Activated T-cell treated with anti-CD3 and anti-CD28 coated beads for 4 hours (primary cell): Measurements from ENCODE around the gene S100A7A.
"Not testable (repeated sequence)": the region's sequence is repeated elsewhere in the genome, so short reads cannot be mapped to it uniquely, and the experiment has no call there.

Source experiments
- DNase-seq: peaks from one replicate; pipeline ENCODE4 v3.0.0-alpha.2; 2020

Gene S100A7A

DNA sequence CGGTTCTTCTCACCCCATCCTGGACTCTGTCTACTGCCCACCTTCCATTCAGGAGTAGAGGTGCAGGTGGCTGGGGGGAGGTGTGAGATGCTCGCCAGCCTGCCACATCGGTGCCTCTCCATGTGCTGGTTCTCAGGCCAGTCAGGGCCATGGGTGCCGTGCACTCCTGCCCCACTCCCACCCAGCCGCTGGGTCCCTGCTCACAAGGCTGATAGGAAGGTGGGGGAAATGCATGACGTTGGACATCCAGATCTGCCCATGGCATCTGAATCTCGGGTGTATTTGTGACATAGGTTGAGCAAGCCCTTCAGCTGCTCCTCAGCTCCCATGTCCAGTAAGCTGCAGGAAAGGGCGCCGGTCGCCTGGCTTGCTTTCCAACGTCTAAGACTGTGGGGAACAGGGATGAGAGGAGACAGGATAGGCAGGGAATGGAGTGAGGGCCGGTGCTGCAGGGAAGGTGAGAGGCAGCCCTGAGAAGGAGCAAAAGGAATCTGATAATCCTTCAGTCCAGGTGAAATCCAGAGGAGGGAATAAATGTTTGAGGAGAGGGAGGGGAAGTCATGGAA, 11.8 kb downstream of the S100A7A start:
- no peak for DNase-seq

DNA sequence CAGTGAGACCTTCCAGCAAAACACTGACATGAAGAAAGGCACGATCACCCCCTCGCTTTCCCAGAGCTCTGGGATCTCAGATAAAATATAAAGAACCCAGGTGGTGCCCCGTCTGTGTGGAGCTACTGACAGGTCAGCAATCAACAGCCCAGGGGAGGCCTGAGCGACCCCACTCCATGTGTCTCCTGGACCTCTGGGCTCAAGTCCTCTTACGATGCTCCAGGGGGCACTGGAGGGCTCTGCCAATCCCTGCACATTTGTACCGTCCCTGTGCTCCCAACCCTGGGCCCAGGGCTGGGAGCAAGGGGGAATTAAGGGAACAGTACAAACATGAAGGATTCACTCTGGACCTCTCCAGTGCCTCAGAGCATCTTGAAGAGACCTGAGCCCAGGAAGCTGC, 12.5 kb downstream of the S100A7A start:
- no peak for DNase-seq

DNA sequence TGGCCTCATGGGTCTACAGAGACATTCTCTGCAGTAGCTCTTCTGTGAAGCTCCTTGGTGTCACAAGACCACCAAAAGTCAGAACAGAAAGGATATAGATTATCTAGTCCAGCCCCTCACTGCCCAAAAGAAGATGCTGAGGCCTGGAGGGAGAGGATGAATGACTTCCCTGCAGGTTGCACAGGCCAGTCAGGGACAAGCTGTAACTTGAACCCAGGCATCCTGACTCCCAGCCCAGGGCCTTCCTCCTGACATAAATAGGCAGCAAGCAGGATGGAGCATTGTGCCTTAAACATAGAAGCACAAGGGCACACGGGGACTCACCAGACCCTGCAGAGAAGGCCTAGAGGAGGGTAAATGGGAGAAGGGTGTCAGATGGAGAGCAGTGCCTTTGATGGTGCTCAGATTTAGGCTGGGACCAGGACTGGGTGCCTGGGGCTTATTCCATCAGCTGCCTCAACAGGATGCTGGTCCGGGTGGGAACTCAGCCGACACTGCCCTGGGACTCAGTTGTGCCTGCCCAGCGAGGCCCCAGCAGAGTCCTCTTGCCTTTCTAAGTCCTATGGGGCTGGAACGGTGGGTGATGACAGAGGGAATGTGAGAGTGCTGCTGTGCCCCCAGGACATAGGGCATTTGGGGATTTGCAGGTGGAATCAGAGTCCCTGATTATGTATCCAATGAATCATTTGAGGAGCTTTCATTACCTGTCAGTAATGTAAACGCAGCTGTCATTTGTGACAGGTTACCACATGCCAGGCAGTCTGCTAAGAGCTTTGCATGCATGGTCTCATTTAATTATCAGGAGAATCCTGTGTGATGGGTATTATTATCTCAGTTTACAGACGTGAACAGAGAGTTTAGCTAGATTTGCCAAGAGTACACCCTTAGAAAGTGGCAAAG, 13.2 kb downstream of the S100A7A start:
- no peak for DNase-seq

DNA sequence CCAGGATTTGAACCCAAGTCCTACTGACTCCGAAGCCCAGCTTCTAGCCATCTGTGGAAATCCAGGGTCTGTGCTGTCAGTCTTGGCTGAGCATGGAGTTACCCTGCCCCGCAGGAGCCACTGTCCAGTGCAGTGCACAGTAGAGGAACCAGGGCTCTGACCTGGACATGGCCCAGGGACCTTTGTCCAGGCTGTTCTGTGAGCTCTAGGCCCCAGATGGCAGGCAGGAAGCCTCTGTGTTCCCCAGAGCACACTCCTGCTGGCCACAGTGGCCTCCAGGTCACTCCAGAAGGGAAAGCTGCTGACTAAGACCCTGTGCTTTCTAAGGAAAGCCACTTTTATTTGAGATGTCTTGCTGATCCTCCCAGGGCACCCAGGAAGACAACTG, 13.8 kb downstream of the S100A7A start:
- DNase-seq, result no peak

DNA sequence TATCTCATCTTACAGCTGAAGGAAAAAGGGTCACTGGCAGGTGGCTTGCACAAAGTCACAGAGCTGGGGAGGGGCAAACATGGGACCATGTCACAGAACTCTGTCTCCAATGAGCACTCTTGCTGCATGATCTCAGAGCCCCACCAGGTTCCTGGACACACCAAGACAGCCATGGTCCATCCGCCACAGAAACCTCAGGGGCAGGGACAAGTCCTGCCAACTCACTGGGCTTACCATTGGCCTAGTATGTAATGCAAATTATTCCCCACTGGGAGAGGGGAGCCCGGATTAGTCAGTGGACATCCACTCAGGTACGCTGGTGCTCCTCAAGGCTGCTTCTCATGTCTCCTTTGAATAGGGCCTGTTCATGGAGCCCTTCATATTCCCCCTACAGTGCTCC, 14.2 kb downstream of the S100A7A start:
- no peak for DNase-seq

DNA sequence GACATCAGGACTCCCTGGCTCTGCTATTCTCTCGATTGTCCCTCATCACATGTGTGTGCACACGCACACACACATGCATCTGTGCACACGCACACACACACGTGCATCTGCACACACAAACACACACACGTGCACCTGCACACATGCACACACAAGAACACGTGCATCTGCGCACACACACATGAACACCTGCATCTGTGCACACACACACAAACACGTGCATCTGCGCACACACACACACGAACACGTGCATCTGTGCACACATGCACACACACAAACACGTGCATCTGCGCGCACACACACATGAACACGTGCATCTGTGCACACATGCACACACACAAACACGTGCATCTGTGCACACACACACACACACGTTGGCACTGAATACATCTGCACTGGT, 14.7 kb downstream of the S100A7A start:
- DNase-seq, result no peak

DNA sequence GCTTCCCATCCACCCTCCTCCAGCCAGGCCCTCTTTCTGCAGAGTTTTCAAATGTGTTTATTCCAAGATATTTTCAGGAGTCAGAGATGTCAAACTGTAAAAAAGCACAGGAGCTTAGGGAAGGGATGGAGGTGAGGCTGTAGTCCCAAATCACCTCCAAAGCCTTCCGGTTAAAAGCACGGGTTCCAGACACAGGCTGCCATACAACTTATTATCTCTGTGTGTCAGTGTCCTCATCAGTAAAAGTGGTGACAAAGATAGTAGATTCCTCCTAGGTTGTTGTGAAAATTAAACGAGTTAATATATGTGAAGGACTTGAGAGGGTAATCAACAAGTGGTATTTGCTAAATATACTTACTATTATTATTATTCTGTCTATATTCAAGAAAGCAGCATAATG, 15.1 kb downstream of the S100A7A start:
- DNase-seq, result no peak

DNA sequence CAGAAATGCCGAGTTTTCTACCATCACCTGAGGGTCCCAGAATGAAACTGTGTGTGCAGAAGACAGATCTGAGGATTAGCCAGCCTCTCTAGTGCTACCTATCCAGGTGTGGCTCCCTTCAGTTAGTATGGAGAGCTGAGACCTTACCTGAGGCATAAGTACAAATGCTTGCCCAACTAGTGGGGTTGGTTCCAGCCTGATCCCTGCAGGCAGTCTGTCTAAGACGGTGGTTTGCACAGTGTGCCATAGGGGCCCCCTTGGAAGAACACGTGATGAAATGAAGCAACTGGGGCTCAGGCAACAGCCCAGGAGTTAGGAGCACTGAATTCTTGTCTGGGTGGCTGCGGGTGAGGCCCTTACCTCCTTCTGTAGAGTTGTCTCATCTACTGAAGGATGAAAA, 15.6 kb downstream of the S100A7A start:
- DNase-seq, result no peak

DNA sequence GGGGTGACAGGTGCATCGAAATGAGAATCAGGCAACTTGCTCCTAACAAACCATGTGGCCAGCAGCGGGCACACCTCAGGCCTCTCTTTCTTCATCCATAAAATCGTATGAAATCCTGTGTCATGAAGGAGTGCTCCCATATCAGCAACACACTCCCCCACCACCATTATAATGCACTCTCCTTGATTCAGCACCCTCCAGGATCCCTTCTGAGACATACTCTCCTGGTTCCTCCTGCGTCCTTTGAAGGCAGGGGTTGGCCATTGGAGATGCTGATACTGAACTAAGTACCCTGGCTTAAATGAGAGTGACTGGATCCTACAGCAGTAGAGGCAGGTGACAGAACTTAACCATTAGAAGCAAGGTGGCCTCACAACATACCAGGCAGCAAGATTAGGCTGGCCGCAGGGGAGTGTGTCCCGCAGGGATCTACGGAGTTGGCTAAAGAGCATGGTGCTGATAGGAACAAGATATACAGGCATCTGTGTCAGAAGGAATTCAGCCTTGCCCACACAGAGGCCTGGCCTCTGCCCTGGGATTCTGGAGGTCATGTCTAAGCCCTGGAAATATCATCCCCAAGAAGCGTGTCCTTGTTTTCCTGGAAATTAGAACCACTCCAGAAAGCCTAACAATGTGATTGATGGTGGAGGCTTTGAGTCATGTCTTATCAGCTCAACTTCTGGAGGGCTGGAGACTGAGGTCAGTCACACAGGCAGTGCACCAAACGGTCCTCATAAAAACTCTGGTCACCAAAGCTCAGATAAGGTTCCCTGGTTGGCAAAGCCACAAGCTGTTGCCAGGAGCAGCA, 16.8 kb downstream of the S100A7A start:
- no peak for DNase-seq

DNA sequence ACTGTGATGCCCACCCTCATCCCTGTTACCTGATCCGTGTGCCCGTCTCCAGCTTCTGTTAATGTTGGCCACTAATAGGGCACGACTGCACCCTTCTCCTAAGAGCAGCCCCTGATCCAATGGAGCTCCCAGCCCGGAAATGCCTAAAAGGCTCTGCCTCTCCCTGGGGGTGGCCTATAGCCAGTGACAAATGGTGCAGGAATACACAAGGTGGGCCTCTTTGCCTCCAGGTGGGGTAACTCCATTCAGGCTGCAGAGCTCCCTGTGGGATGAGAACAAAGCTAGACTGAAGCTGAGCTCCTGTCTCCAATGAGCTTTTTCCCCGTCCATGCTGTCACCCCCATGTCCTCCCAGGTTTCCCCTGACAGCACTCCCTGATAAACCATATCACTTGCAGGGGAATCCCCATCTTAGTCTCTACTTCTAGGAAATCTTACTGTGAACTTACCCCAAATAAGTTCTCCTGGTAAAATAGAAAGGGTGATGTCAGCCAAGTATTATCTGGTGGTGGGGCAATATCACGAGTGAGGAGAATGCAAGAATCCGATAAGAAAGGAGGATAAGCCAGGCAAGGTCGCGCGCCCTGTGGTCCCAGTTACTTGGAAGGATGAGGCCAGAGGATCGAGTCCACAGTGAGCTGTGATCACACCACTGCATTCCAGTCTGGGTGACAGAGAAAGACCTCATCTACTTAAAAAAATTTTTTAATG, 18.6 kb downstream of the S100A7A start:
- DNase-seq, result no peak

DNA sequence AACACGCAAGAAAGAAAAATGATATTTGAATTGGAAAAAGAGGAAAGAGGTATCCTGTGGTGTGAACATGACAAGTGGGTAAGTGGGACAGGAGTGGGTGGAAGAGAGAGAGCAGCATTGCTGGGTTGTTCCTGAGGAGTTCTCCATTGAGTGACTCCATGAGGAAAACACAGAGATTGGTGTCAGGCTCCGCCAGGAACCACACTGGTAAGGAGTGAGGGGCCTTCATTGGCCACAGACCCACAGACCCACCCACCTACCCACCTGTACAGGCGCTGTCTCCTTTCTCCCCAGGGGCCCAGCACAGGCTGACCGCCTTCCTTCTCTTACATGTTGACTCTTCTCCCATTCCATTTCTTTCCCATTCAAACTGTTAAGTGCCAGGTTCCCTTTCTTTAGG, 20.9 kb downstream of the S100A7A start:
- no peak for DNase-seq

DNA sequence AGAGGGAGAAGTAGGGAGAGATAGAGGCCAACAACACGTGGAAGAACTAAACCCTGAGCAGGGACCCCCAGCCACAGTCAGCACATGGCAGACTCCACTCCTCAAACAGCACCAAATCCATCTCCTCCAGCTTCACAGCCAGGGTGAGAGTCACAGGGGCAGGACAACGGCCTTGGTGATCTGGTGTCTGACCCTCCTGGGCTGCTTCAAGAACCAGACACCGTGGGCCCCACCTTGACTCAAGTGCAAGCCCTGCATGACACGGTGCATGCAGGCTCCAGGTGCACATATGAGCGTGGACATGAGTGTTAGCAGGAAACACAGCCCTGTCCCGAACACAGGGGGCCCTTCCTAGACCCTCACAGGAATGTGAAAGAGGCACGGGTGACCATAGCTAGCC, 22.3 kb downstream of the S100A7A start:
- no peak for DNase-seq

DNA sequence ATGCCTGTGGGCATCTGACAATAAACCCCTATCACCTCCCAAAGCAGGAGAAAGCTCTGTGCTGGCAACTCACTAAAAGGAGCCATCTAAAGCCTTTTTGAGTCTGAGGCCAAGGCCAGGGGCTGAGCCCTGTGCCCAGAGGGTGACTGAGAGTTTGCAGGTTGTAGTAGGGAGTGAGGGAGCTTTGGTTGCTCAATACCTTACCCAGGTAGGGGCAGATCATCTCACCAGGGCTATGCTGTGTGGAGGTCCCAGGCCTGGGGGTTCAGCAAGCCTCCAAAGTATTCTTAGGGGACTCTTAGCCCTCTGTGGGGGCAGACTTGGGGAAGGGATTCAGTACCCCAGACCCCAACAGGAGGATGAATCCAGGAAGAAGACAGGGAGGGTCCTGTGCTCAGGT, 23.0 kb downstream of the S100A7A start:
- no peak for DNase-seq

DNA sequence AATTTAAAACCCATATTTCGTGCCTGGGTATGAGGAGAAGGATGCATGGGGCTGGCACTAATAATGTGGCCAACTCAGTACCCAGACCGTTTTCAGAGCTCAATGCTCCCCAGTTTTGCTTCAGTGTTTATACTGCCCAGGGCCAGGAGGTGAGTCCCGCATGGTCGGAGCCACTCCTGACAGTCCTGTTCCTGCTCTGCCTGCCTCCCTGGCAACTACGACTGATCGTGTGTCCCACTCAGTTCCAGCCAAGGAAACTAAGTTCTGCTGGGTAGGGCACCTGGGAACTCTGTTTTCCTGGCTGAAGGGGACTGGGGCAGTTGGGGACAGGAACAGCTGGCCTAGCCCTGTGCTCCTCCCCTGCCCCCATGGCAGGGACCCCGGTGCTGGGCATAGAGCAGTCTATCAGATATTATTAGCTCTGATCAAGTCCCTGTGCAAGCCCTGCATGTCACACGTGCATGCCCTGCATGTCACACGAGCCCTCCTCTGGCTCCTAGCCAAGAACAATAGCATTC, 25.0 kb downstream of the S100A7A start:
- DNase-seq, result no peak

DNA sequence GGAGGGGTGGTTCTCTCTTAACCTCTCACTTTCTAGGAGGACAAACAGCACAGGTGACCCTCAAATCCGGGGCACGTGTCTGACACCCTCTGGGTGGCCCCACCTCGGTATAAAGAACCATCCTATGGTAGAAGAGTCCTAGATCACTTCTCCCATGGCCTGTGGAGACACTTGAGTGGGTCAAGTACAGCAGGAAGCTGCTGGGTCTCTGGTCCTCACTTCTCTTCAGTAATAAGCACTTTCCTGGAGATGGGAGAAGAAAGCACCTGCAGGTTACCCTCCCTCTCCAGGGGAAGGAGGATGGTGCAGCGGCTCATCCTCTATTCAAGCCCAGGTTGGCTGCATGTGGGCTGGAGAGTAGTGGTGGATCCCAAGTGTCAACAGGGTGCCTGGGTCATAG, 27.2 kb downstream of the S100A7A start:
- no peak for DNase-seq

DNA sequence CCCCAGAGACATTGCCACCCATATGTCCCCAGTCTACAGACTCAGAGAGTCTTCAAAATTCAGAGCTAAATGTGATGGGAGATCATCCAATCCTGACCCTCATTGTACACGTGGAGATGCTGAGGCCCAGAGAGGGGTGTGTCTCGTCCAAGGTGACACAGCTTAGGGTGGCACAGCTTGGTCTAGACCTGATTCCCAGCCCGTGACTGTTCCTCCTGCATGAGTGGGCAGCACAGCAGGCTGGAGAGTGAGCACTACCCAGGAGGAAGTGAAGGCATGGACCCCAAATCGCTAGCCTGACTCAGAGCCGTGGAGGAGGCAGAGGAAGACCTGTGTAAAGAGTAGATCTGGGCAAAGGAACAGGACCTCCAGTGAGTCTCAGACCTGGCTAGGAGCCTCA, 27.8 kb downstream of the S100A7A start:
- no peak for DNase-seq

DNA sequence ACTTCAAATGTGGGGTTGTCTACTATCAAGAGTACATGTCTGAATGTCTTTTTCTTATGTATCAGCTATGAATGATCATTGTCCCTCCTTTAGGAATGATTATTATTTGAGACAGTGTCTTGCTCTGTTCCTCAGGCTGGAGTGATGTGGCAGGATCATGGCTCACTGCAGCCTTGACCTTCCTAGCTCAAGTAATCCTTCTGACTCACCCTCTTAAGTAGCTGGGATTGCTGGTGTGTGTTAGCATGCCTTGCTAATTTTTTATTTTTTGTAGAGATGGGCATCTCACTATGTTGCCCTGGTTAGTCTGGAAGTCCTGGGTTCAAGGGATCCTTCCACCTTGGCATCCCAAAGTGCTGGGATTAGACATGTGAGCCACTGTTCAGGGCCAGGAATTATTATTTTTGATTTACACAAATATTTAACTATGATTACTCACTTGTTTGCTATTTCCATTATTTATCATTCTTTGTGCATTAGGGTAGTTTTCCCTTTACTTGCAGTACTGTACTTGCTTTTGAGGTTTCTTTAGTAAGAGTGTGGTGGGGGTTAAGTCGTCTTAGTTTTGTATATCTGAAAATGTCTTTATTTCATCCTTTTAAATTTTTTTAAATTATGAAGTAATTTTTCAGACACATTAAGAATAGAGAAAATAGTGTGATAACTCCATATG, 31.3 kb downstream of the S100A7A start:
- DNase-seq, result no peak

DNA sequence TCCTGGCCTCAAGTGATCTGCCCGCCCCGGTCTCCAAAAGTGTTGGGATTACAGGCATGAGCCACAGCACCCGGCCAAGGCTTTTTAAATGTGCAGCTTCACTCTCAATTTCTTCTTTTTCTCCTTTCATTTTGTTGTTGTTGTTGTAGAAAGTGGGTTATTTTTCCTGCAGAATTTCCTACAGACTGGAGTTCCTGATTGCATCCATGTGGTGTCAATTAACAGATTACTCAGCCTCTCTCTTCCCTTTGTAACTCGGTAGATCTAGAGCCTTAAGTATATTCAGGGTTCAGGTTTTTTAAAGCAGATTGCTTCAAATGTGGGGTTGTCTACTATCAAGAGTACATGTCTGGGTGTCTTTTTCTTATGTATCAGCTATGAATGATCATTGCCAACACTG, 32.5 kb downstream of the S100A7A start:
- not testable (repeated sequence) for DNase-seq

DNA sequence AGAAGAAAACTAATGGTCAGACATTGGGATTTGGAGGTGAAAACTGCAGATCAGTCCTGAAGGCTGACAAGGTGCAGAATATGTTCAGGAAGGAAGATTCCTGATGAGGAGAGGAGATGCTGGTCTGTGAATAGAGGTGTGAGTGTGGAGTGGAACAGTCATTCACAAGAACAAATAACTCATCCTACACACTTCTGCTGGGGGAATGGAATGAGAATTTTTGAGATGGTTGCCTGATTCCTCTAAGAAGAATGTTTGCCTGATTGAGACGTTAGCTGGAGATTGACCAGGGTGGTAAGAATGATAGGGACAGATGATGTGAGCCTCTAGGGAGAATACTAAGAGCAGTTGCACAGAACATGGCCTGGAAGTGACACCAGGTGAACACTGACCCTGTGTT, 40.1 kb downstream of the S100A7A start:
- DNase-seq, result no peak

DNA sequence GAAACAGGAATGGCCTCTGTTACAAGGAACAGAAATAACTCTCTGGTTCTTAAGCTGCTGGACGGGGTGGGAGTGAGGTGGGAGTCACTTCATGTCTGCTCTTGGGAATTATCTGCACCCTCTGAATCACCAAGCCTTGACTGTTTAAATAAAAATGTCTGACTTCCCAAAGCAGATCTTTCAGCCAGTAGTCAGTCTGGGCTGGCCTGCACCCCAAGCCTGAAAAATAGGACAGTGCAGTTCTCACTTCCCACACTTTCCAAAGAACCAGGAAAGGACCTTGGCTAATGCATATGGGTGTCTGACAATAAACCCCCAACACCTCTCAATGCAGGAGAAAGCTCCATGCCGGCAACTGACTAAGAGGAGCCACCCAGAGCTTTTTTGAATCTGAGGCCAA, 43.3 kb downstream of the S100A7A start:
- DNase-seq, result no peak

DNA sequence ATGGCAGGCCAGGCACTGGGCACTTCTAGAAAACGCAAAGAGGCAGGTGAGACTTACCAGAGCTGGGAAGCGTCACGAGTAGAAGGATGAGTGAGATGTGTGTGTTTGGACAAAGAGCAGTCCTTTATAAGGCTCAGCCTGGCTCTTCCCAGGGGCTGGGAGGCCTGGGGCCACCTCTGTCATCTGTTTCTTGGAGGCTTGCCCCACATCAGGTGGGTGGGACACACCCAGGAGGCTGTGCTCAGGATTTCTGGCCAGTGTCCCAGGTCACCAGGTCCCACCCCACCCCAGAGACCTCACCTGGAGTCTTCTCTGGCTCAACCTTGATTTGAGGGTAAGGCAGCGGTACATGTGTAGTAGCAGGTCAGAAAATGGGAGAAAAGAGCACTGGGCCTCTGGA, 44.2 kb downstream of the S100A7A start, which contains the start of gene S100A7:
S100A7 (minus strand) TSS at position 101 of the 400 bp plus-strand sequence. CDS start 1,638 bp downstream, outside the sequence.
- DNase-seq, result no peak

DNA sequence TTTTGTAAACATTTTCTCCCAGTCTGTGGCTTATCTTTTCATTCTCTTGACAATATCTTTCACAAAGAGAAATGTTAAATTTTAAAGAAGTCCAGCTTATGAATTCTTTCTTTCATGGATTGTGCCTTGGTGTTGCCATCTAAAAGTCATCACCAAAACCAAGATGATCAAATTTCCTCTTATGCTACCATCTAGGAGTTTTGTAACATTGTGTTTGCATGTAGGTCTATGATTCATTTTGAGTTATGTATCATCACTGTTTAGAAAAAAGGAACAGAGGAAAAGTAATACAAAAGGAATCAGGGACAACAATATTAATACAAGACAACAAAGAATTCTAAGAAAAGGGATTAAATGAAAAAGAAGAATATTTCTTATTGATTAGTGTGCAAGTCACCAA, 46.4 kb downstream of the S100A7A start:
- not testable (repeated sequence) for DNase-seq
